Heart right ventricle (tissue), 16 donors: ENCODE data around the gene MYO5C. TPM values are rescaled to one million over a fixed set of nuclear protein-coding genes. Genes with fewer than 3 reads are reported as not detected.

Source experiments
- ATAC-seq, 8 donors: fragments of 200-7000 bp; cut with Tn5 transposase; one replicate each; pipeline ENCODE4 v1.9.1; 2020; ENCODE audit warnings: mild to moderate bottlenecking in 8 of 8, moderate library complexity in 8 of 8, moderate number of reproducible peaks in 1 of 8
- DNase-seq, 2 donors: peaks; one replicate each; pipeline ENCODE4 v3.0.0-alpha.2; 2020
- H3K27ac ChIP-seq, 10 donors: fragments of 200-600 bp; sonication (generic) in 2 of 10; one replicate each; pipeline versions ENCODE4 v1.5.0 to v1.8.0; 2020 to 2022; ENCODE audit warnings: mild to moderate bottlenecking in 3 of 10
- H3K27me3 ChIP-seq, 7 donors: fragments of 200-600 bp; one replicate each; pipeline ENCODE4 v1.8.0; 2021 to 2022; ENCODE audit warnings: mild to moderate bottlenecking in 2 of 7
- H3K36me3 ChIP-seq, 9 donors: fragments of 200-600 bp; sonication (generic) in 1 of 9; one replicate each; pipeline versions ENCODE4 v1.5.0 to v1.8.0; 2020 to 2022; ENCODE audit warnings: mild to moderate bottlenecking in 2 of 9
- H3K4me1 ChIP-seq, 9 donors: fragments of 200-600 bp; sonication (generic) in 1 of 9; one replicate each; pipeline versions ENCODE4 v1.5.0 to v1.8.0; 2020 to 2022; ENCODE audit warnings: mild to moderate bottlenecking in 4 of 9
- H3K4me3 ChIP-seq, 10 donors: fragments of 200-600 bp; sonication (generic) in 2 of 10; one replicate each; pipeline versions ENCODE4 v1.5.0 to v1.8.0; 2020 to 2022; ENCODE audit warnings: mild to moderate bottlenecking in 7 of 10, moderate library complexity in 2 of 10
- H3K9me3 ChIP-seq, 11 donors: fragments of 200-600 bp in 10 of 11; sonication (generic) in 2 of 11; one replicate each; pipeline versions ENCODE4 v1.5.0 to v1.8.0; 2013 to 2022; ENCODE audit warnings: mild to moderate bottlenecking in 2 of 11, control low read depth in 1 of 11, moderate library complexity in 1 of 11
- CTCF ChIP-seq, 9 donors: fragments of 200-600 bp; sonication (generic) in 2 of 9; IDR thresholded peaks; one replicate each; pipeline versions ENCODE4 v1.5.0 to v1.8.0; 2021 to 2022; ENCODE audit warnings: antibody characterized with exemption in 9 of 9, mild to moderate bottlenecking in 5 of 9, moderate library complexity in 1 of 9
- WGBS, 2 donors: extraction: QIAGEN DNeasy Blood & Tissue Kit; methylation state at CpG; one replicate each; pipeline ENCODE4 v1.1.7; 2013; ENCODE audit warnings: inconsistent platforms in 1 of 2; 5-methylcytosine and 5-hydroxymethylcytosine counted together
- intact Hi-C, 10 donors: fragments of 100-400 bp; cut with DNase I; formaldehyde crosslinking; loops; one replicate each; pipeline versions ENCODE4 v1.11.1 to v1.14.2; 2022
- polyA plus RNA-seq, 2 donors: library from polyadenylated mRNA; stranded (reverse); fragments of 200-250 nt; gene quantifications; one replicate each; pipeline ENCODE4 v1.2.3, GENCODE V29; 2013
- total RNA-seq, 10 donors: library from RNA; stranded (reverse); fragmentation: NEBNext Ultra II Directional in 3 of 10; extraction: Animal tissue kit (Norgen Biotek cat#: 25700) in 3 of 10; gene quantifications; one replicate each; pipeline versions ENCODE4 v1.2.1 to v1.2.4, GENCODE V29; 2021 to 2023
- donor health status: Arrhythmogenic right ventricular cardiomyopathy.
- donor health status: ischemic (EF 13 %, LVEDD 7.1; RV severe dilation, severe dysfunction).
- donor health status: healthy with polysubstance abuse.
- donor health status: DM: no; HTN: yes; CAD: no.
- donor health status: DM: no; HTN: no; CAD: no.
- donor health status: ischemic (EF 25% LVEDD 6.9; RV normal size, moderate dysfunction).
- donor health status: ischemic (EF 25% LVEDD 5.7; RV mildly dilated, moderate dysfunction).
- donor health status: healthy.
- donor health status: DM: yes; HTN: yes; CAD: no.
- donor health status: Ischemic cardiomyopathy.
- donor health status: ischemic (EF 35%, LVEDD 5.7; RV mildly dilated, moderate dysfunction).
- donor health status: nonischemic (EF 11% LVEDD 7.7; RV severe dilation, severe dysfunction).
- donor health status: DM: yes; HTN: yes; CAD: no.
- donor health status: PGD.
- donor health status: ischemic (EF 29% LVEDD 5.4; RV normal size, mild dysfunction).
- donor health status: nonischemic (EF 23%, LVEDD 6.1; RV moderate dilation, normal function).

Gene MYO5C
- total and polyA plus RNA-seq, 12 donors, result 0.75 to 3.5 (median 2.1) TPM

- TF ChIP-seq CTCF (IDR thresholded peaks at IDR 0.05), result no peak
- Histone ChIP-seq H3K4me3 (no peak overlapping the region), H3K36me3 (no peaks in the 10 kb centered on the region), H3K27ac (peak overlapping the region in 1 of 10 donors; percentile 30), H3K4me1 (peaks cover 0 to 3% (median 0%) of the 10 kb centered on the region in 9 donors), H3K9me3 (no peaks in the 10 kb centered on the region), H3K27me3 (no peaks in the 10 kb centered on the region)
- 74 to 80% methylated on average over 11 of the region's 11 CpGs for WGBS, 2 donors
- intact Hi-C loops, result no loop called here
- DNase-seq, result no peak
- peak in 6 of 8 donors; percentile 52 to 72 (median 56) for ATAC-seq
These were observed 108.7 kb downstream of the MYO5C start for GRCh38 chr15:52186651-52187486.

- Histone ChIP-seq H3K27me3 (peaks cover 0 to 10% (median 0%) of the 10 kb centered on the region in 7 donors), H3K4me3 (no peak overlapping the region), H3K4me1 (peaks cover 0 to 10% (median 6%) of the 10 kb centered on the region in 9 donors), H3K9me3 (no peaks in the 10 kb centered on the region), H3K36me3 (no peaks in the 10 kb centered on the region), H3K27ac (no peak overlapping the region)
- intact Hi-C loops, result no loop called here
- peak in 5 of 8 donors; percentile 51 to 90 (median 76) for ATAC-seq
- 66 to 76% methylated on average over 7 of the region's 7 CpGs for WGBS, 2 donors
- no peak for TF ChIP-seq CTCF (IDR thresholded peaks at IDR 0.05)
- no peak for DNase-seq
These were observed 110.4 kb downstream of the MYO5C start for GRCh38 chr15:52185151-52185561.

- ATAC-seq, result no peak
- no peak for DNase-seq
- no peak overlapping the region for H3K4me3 ChIP-seq
- no peak for TF ChIP-seq CTCF (IDR thresholded peaks at IDR 0.05)
- H3K27ac ChIP-seq, result no peak overlapping the region
- H3K36me3 ChIP-seq, result no peaks in the 10 kb centered on the region
- H3K9me3 ChIP-seq, result no peaks in the 10 kb centered on the region
- peaks cover 0 to 13% (median 0%) of the 10 kb centered on the region in 7 donors for H3K27me3 ChIP-seq
- H3K4me1 ChIP-seq, result peaks cover 0 to 11% (median 8%) of the 10 kb centered on the region in 9 donors
- 74 to 75% methylated on average over 5 of the region's 5 CpGs for WGBS, 2 donors
- intact Hi-C loops, result loop anchor here in 1 of 10 donors (5.0 kb wide), 1 partner anchor 43 kb away; no protein-coding TSS in a partner anchor
These were observed 110.9 kb downstream of the MYO5C start for GRCh38 chr15:52184721-52185120.

GRCh38 chr15:52183562-52184173 lies 111.9 kb downstream of the MYO5C start:
- WGBS, 2 donors, result 65 to 70% methylated on average over 2 of the region's 2 CpGs
- H3K4me3 ChIP-seq, result no peak overlapping the region
- peak in 8 of 9 donors; percentile 23 to 63 (median 58) for TF ChIP-seq CTCF (IDR thresholded peaks at IDR 0.05)
- DNase-seq, result no peak
- ATAC-seq, result no peak
- H3K27me3 ChIP-seq, result peaks cover 0 to 19% (median 0%) of the 10 kb centered on the region in 7 donors
- H3K36me3 ChIP-seq, result no peaks in the 10 kb centered on the region
- intact Hi-C loops, result loop anchor here in 1 of 10 donors (5.0 kb wide), 1 partner anchor 44 kb away; no protein-coding TSS in a partner anchor
- no peaks in the 10 kb centered on the region for H3K9me3 ChIP-seq
- H3K27ac ChIP-seq, result no peak overlapping the region
- peaks cover 0 to 15% (median 8%) of the 10 kb centered on the region in 9 donors for H3K4me1 ChIP-seq
